Liver (tissue), 9 donors: ENCODE data around the gene SLC12A7. TPM values are rescaled to one million over a fixed set of nuclear protein-coding genes. Genes with fewer than 3 reads are reported as not detected.

Source experiments
- DNase-seq: peaks from one replicate; pipeline ENCODE4 v3.0.0-alpha.2; 2017; ENCODE audit warnings: low spot score
- H3K27ac ChIP-seq, 2 donors: one replicate each; pipeline ENCODE4 v1.7.0; 2013; ENCODE audit warnings: inconsistent platforms in 2 of 2, low read length in 2 of 2, control low read depth in 1 of 2, low read depth in 1 of 2, mild to moderate bottlenecking in 1 of 2
- H3K27me3 ChIP-seq, 4 donors: one replicate each; pipeline versions ENCODE4 v1.6.1 to v1.7.0; 2013; ENCODE audit warnings: low read length in 3 of 4, inconsistent platforms in 1 of 4, mild to moderate bottlenecking in 1 of 4, moderate library complexity in 1 of 4; ENCODE audit not compliant: control insufficient read depth in 4 of 4, insufficient read depth in 4 of 4
- H3K36me3 ChIP-seq, 4 donors: one replicate each; pipeline versions ENCODE4 v1.6.1 to v1.7.0; 2013; ENCODE audit warnings: low read length in 3 of 4, mild to moderate bottlenecking in 3 of 4, low read depth in 1 of 4, moderate library complexity in 1 of 4; ENCODE audit not compliant: control insufficient read depth in 4 of 4, insufficient read depth in 3 of 4
- H3K4me1 ChIP-seq, 4 donors: one replicate each; pipeline versions ENCODE4 v1.6.1 to v1.7.0; 2013; ENCODE audit warnings: low read length in 3 of 4, mild to moderate bottlenecking in 3 of 4, moderate library complexity in 1 of 4; ENCODE audit not compliant: control insufficient read depth in 4 of 4, insufficient read depth in 4 of 4
- H3K4me3 ChIP-seq, 3 donors: one replicate each; pipeline versions ENCODE4 v1.6.1 to v1.7.0; 2013; ENCODE audit warnings: low read length in 3 of 3, control low read depth in 1 of 3, low read depth in 1 of 3, mild to moderate bottlenecking in 1 of 3
- H3K9ac ChIP-seq, 2 donors: one replicate each; pipeline ENCODE4 v1.7.0; 2013; ENCODE audit warnings: low read length in 2 of 2, mild to moderate bottlenecking in 2 of 2, moderate library complexity in 2 of 2, control low read depth in 1 of 2, low read depth in 1 of 2
- H3K9me3 ChIP-seq, 4 donors: one replicate each; pipeline versions ENCODE4 v1.6.1 to v1.7.0; 2013; ENCODE audit warnings: low read length in 3 of 4; ENCODE audit not compliant: control insufficient read depth in 4 of 4
- ATF3 ChIP-seq: IDR thresholded peaks from 2 replicates; pipeline ENCODE4 v1.6.1; 2016; ENCODE audit warnings: antibody characterized with exemption
- CTCF ChIP-seq: fragments of 150-350 bp; IDR thresholded peaks from 2 replicates; pipeline ENCODE4 v1.5.1; 2017; ENCODE audit warnings: improper control_type of control experiment, low read depth, low read length; ENCODE audit not compliant: missing input control
- EGR1 ChIP-seq, 2 donors: IDR thresholded peaks; 2 replicates each; pipeline ENCODE4 v1.6.1; 2016 to 2018; ENCODE audit warnings: antibody characterized with exemption in 2 of 2, low read depth in 2 of 2
- FOXA1 ChIP-seq: IDR thresholded peaks from 2 replicates; pipeline ENCODE4 v1.6.1; 2016; ENCODE audit warnings: antibody characterized with exemption
- FOXA2 ChIP-seq: IDR thresholded peaks from 2 replicates; pipeline ENCODE4 v1.6.1; 2016; ENCODE audit warnings: antibody characterized with exemption
- GABPA ChIP-seq, 2 donors: IDR thresholded peaks in 1 of 2; conservative IDR thresholded peaks in 1 of 2; 2 replicates each; pipeline ENCODE4 v1.6.1; 2016; ENCODE audit warnings: antibody characterized with exemption in 2 of 2, mild to moderate bottlenecking in 1 of 2, moderate library complexity in 1 of 2
- HNF4A ChIP-seq, 2 donors: conservative IDR thresholded peaks; 2 replicates each; pipeline ENCODE4 v1.6.1; 2016; ENCODE audit warnings: antibody characterized with exemption in 2 of 2, mild to moderate bottlenecking in 2 of 2
- HNF4G ChIP-seq: IDR thresholded peaks from 2 replicates; pipeline ENCODE4 v1.6.1; 2016; ENCODE audit warnings: antibody characterized with exemption
- JUND ChIP-seq, 2 donors: IDR thresholded peaks; 2 replicates each; pipeline ENCODE4 v1.6.1; 2016; ENCODE audit warnings: antibody characterized with exemption in 2 of 2
- MAX ChIP-seq: IDR thresholded peaks from 2 replicates; pipeline ENCODE4 v1.6.1; 2016; ENCODE audit warnings: antibody characterized with exemption
- NR2F2 ChIP-seq: IDR thresholded peaks from 2 replicates; pipeline ENCODE4 v1.6.1; 2016; ENCODE audit warnings: antibody characterized with exemption
- RAD21 ChIP-seq, 2 donors: IDR thresholded peaks; 2 replicates each; pipeline ENCODE4 v1.6.1; 2016; ENCODE audit warnings: antibody characterized with exemption in 2 of 2, mild to moderate bottlenecking in 2 of 2
- REST ChIP-seq: IDR thresholded peaks from 2 replicates; pipeline ENCODE4 v1.6.1; 2016; ENCODE audit warnings: antibody characterized with exemption, mild to moderate bottlenecking
- SP1 ChIP-seq: IDR thresholded peaks from 2 replicates; pipeline ENCODE4 v1.6.1; 2018; ENCODE audit warnings: antibody characterized with exemption, mild to moderate bottlenecking
- TAF1 ChIP-seq: conservative IDR thresholded peaks from 2 replicates; pipeline ENCODE4 v1.6.1; 2016; ENCODE audit warnings: antibody characterized with exemption, mild to moderate bottlenecking
- WGBS: extraction: QIAGEN DNeasy Blood & Tissue Kit; methylation state at CpG from one replicate; pipeline ENCODE4 v1.1.7; 2013; 5-methylcytosine and 5-hydroxymethylcytosine counted together
- polyA plus RNA-seq, 2 donors: library from polyadenylated mRNA; stranded (reverse) in 1 of 2; unstranded in 1 of 2; fragments of 200-250 nt in 1 of 2; fragments of >200 nt in 1 of 2; fragmentation: Nextera tagmentation in 1 of 2; extraction: Ambion mirVana in 1 of 2; gene quantifications; one replicate each; pipeline versions ENCODE4 v1.2.1 to v1.2.3, GENCODE V29; 2013 to 2015
- total RNA-seq, 2 donors: library from RNA; depleted of rRNA; stranded (reverse); fragments of >200 nt; gene quantifications; one replicate each; pipeline ENCODE4 v1.2.3, GENCODE V29; 2014
- TF ChIP-seq, protein P1 (sequence below): IDR thresholded peaks from 2 replicates; pipeline ENCODE4 v1.6.1; 2016; ENCODE audit warnings: antibody characterized with exemption
- donor health status: healthy.
- donor health status: healthy.
- donor health status: healthy.
- donor health status: healthy.
- donor health status: healthy.

Gene SLC12A7
- total and polyA plus RNA-seq, 4 donors = 12.3 to 64.2 (median 28.9) TPM

DNA sequence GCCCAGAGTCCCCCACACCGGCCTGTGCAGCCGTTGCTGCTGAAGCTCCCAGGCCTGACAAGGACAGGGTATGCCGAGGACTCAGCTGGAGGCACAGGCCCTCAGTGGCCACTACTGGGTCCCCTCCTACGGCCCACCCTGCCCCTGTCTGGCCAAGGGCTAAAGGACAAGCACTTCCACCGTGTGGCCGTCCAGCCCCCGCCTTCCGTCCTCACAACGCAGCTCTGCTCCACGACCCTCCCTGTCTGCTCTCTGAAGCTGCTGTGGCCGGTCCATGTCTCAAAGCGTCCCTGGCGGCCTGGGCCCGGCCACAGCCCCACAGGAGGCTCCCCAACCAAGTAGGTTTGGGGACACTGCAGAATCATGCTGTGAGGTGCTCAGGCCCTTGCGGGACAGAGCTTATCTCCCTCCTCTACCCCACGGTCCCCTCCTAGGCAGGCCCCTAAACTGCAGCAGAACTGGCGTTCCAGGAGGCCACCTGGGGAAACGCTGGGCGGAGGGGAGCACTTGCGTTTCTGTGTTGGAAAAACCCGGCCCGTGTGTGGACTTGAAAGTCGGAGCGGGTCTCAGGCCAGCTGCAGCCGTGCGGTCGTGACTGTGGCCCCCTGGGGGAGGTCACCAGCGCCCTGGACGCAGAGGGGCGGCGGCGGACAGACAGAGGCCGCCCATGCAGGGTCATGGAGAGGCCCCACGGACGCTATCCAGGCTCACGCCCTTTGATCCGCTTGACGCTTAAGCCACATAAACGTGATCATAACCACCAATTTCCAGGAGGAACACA is 57.7 kb downstream of the SLC12A7 start (continued):
- no peak for TF ChIP-seq JUND (IDR thresholded peaks at IDR 0.05)

DNA sequence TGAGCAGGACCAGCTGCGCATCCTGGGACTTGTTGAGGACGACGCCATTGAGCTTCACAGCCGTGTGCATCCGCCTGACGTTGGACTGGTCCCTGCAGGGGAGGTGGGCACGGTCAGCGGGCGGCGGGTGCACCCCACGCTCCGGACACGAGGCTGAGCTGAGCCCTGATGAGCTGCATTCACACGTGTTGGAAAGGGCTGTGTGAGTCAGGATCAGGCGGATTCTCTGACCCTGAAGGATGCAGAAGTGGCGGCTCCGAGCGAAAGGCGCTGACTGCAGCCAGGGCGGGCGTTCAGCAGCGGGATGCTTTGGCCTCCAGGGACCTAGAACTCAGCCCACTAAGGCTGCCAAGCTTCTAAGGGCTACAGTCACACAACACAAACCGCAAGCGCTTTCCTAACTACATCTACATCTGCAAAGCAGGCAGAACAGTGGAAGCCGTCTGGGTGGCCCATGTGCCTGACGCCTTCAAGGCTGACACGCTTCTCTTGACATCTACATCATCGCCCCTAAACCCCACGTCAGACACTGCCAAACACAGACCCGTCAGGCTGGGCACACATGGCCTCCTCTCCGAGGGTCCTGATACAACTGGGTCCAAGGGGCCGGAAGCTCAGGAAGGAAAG is 58.4 kb downstream of the SLC12A7 start:
- H3K9ac ChIP-seq = no peak overlapping the region
- no peak for TF ChIP-seq HNF4A (conservative IDR thresholded peaks at IDR 0.05)
- TF ChIP-seq, protein P1, sequence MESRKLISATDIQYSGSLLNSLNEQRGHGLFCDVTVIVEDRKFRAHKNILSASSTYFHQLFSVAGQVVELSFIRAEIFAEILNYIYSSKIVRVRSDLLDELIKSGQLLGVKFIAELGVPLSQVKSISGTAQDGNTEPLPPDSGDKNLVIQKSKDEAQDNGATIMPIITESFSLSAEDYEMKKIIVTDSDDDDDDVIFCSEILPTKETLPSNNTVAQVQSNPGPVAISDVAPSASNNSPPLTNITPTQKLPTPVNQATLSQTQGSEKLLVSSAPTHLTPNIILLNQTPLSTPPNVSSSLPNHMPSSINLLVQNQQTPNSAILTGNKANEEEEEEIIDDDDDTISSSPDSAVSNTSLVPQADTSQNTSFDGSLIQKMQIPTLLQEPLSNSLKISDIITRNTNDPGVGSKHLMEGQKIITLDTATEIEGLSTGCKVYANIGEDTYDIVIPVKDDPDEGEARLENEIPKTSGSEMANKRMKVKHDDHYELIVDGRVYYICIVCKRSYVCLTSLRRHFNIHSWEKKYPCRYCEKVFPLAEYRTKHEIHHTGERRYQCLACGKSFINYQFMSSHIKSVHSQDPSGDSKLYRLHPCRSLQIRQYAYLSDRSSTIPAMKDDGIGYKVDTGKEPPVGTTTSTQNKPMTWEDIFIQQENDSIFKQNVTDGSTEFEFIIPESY = no peak
- TF ChIP-seq JUND (IDR thresholded peaks at IDR 0.05) = no peak
- no peak for TF ChIP-seq HNF4G
- TF ChIP-seq REST = no peak
- no peak for TF ChIP-seq NR2F2
- no peak for TF ChIP-seq FOXA1
- TF ChIP-seq SP1 = no peak
- TF ChIP-seq EGR1 (IDR thresholded peaks at IDR 0.05; ENCODE audit: low read depth in 2 of 2) = no peak
- TF ChIP-seq GABPA (IDR thresholded peaks at IDR 0.05 in 1 of 2, conservative IDR thresholded peaks at IDR 0.05 in 1 of 2) = no peak
- TF ChIP-seq FOXA2 = no peak
- TF ChIP-seq MAX = no peak
- no peaks in the 10 kb centered on the region for H3K27me3 ChIP-seq
- no peak overlapping the region for H3K27ac ChIP-seq
- no peak overlapping the region for H3K4me3 ChIP-seq
- 92% methylated on average over 32 of the region's 32 CpGs for WGBS
- DNase-seq = no peak
- H3K4me1 ChIP-seq = peaks cover 0 to 6% (median 0%) of the 10 kb centered on the region in 4 donors
- no peaks in the 10 kb centered on the region for H3K9me3 ChIP-seq
- H3K36me3 ChIP-seq = peaks cover 27 to 74% (median 31%) of the 10 kb centered on the region in 4 donors

GRCh38 chr5:1052641-1053390 is 59.0 kb downstream of the SLC12A7 start:
- no peaks in the 10 kb centered on the region for H3K9me3 ChIP-seq
- DNase-seq = no peak
- no peak overlapping the region for H3K4me3 ChIP-seq
- no peak for TF ChIP-seq CTCF
- TF ChIP-seq, protein P1 = no peak
- TF ChIP-seq NR2F2 = no peak
- no peak for TF ChIP-seq ATF3
- TF ChIP-seq FOXA2 = no peak
- no peak for TF ChIP-seq FOXA1
- TF ChIP-seq SP1 = no peak
- TF ChIP-seq MAX = no peak
- TF ChIP-seq GABPA (IDR thresholded peaks at IDR 0.05 in 1 of 2, conservative IDR thresholded peaks at IDR 0.05 in 1 of 2) = no peak
- TF ChIP-seq TAF1 = no peak
- no peak for TF ChIP-seq RAD21 (IDR thresholded peaks at IDR 0.05)
- TF ChIP-seq HNF4A (conservative IDR thresholded peaks at IDR 0.05) = no peak
- no peaks in the 10 kb centered on the region for H3K27me3 ChIP-seq
- peaks cover 24 to 69% (median 31%) of the 10 kb centered on the region in 4 donors for H3K36me3 ChIP-seq
- H3K27ac ChIP-seq = no peak overlapping the region
- no peak overlapping the region for H3K9ac ChIP-seq
- 89% methylated on average over 29 of the region's 29 CpGs for WGBS
- peaks cover 0 to under 1% (median 0%) of the 10 kb centered on the region in 4 donors for H3K4me1 ChIP-seq
